GM12878 (cell line): ENCODE data around the gene DNMT3L. TPM values are rescaled to one million over a fixed set of nuclear protein-coding genes. Genes with fewer than 3 reads are reported as not detected.
A peak's percentile ranks its signal among the peaks of the same experiment; 100 is the strongest.

Source experiments
- ATAC-seq: fragments of 200-7000 bp; cut with Tn5 transposase; 3 replicates; pipeline ENCODE4 v1.9.1; 2020; ENCODE audit warnings: mild to moderate bottlenecking, moderate library complexity
- BruUV-seq: library from RNA; stranded (reverse); fragments of 400-500 nt; replicated peaks from 2 replicates; lab custom pipeline; 2021; lab: Mats Ljungman, UMichigan
- CTCF ChIA-PET: fragments of 300-600 bp; sonication (Branson Sonifier 250); formaldehyde crosslinking; extraction: SDS; loops from one replicate; lab custom pipeline; 2021; ENCODE audit warnings: inconsistent platforms; lab: Yijun Ruan, JAX
- POLR2A ChIA-PET: fragments of 350-600 bp; formaldehyde crosslinking; extraction: SDS; loops from one replicate; lab custom pipeline; 2021; ENCODE audit warnings: inconsistent platforms; lab: Charles Lee
- RAD21 ChIA-PET: fragments of 300-600 bp; sonication (Branson Sonifier 250); formaldehyde crosslinking; loops from one replicate; lab custom pipeline; 2023; ENCODE audit warnings: antibody characterized with exemption; ENCODE audit not compliant: unreplicated experiment; lab: Charles Lee
- SMC1A ChIA-PET: fragments of 300-600 bp; sonication (Branson Sonifier 250); formaldehyde crosslinking; loops from one replicate; lab custom pipeline; 2023; ENCODE audit not compliant: unreplicated experiment, uncharacterized antibody; lab: Charles Lee
- DNase-seq: peaks from one replicate; pipeline ENCODE4 v3.0.0-alpha.2; 2011; ENCODE audit warnings: low read depth, low spot score
- FAIRE-seq: peaks from 3 replicates; lab custom pipeline; 2011; peaks lifted over from hg19 to GRCh38; lab: Jason Lieb, UNC
- H2AFZ ChIP-seq: 2 replicates; pipeline ENCODE4 v1.6.0; 2011; ENCODE audit warnings: low read depth, low read length, control low read depth; ENCODE audit not compliant: control insufficient read depth
- H3K27ac ChIP-seq: 2 replicates; pipeline ENCODE4 v1.5.1; 2011; ENCODE audit warnings: control low read depth; ENCODE audit not compliant: control insufficient read depth, insufficient read depth
- H3K27me3 ChIP-seq, 2 experiments: replicated peaks in 1 of 2; 2 replicates each; pipeline versions ENCODE4 v1.6.0 to v1.6.1; 2011; ENCODE audit warnings: low read length in 1 of 2; ENCODE audit not compliant: control insufficient read depth in 2 of 2, insufficient read depth in 2 of 2
- H3K36me3 ChIP-seq, 2 experiments: 2 replicates each; pipeline ENCODE4 v1.5.1; 2011; ENCODE audit warnings: low read length in 1 of 2; ENCODE audit not compliant: control insufficient read depth in 2 of 2, insufficient read depth in 2 of 2
- H3K4me1 ChIP-seq: 2 replicates; pipeline ENCODE4 v1.6.1; 2011; ENCODE audit warnings: mild to moderate bottlenecking, low read length, moderate library complexity, mixed read lengths; ENCODE audit not compliant: control insufficient read depth, insufficient read depth
- H3K4me2 ChIP-seq: 2 replicates; pipeline ENCODE4 v1.6.0; 2011; ENCODE audit warnings: control low read depth; ENCODE audit not compliant: control insufficient read depth, insufficient read depth
- H3K4me3 ChIP-seq: fragments of 200-600 bp; sonication (generic); 2 replicates; pipeline ENCODE4 v1.5.1; 2016
- H3K79me2 ChIP-seq: 2 replicates; pipeline ENCODE4 v1.6.0; 2011; ENCODE audit warnings: low read length; ENCODE audit not compliant: control insufficient read depth, insufficient read depth
- H3K9ac ChIP-seq: 2 replicates; pipeline ENCODE4 v1.8.0; 2011; ENCODE audit warnings: low read length, control low read depth, mixed read lengths; ENCODE audit not compliant: control insufficient read depth, insufficient read depth
- H3K9me3 ChIP-seq: replicated peaks from 3 replicates; pipeline ENCODE4 v1.5.1; 2011; ENCODE audit warnings: mild to moderate bottlenecking, low read length; ENCODE audit not compliant: control insufficient read depth, insufficient read depth
- H4K20me1 ChIP-seq: 2 replicates; pipeline ENCODE4 v1.6.0; 2011; ENCODE audit not compliant: control insufficient read depth, insufficient read depth
- BHLHE40 ChIP-seq, 2 experiments: fragments of 450-650 bp in 1 of 2; IDR thresholded peaks; 2 replicates each; pipeline ENCODE4 v1.6.1; 2011 to 2017; ENCODE audit warnings: low read depth in 2 of 2, borderline replicate concordance in 1 of 2, improper control_type of control experiment in 1 of 2, low read length in 1 of 2, mild to moderate bottlenecking in 1 of 2
- EGR1 ChIP-seq, 2 experiments: IDR thresholded peaks; 1 replicate in 1 of 2; 2 replicates in 1 of 2; pipeline ENCODE4 v1.6.1; 2011 to 2012; ENCODE audit warnings: low read depth in 2 of 2, low read length in 2 of 2, borderline replicate concordance in 1 of 2, mild to moderate bottlenecking in 1 of 2, moderate library complexity in 1 of 2
- KDM1A ChIP-seq: fragments of 200-600 bp; sonication (generic); IDR thresholded peaks from 2 replicates; pipeline ENCODE4 v1.6.1; 2016; ENCODE audit warnings: borderline replicate concordance
- LARP7 ChIP-seq: fragments of 450-650 bp; IDR thresholded peaks from 2 replicates; pipeline ENCODE4 v1.6.1; 2017; ENCODE audit warnings: mild to moderate bottlenecking
- RB1 ChIP-seq: fragments of 450-650 bp; formaldehyde crosslinking; IDR thresholded peaks from 2 replicates; pipeline ENCODE4 v1.6.1; 2017; ENCODE audit warnings: mild to moderate bottlenecking, borderline replicate concordance
- TCF12 ChIP-seq: IDR thresholded peaks from 2 replicates; pipeline ENCODE4 v1.6.1; 2011; ENCODE audit warnings: low read depth, mild to moderate bottlenecking, low read length
- WGBS: methylation state at CpG from one replicate; pipeline ENCODE4 v1.1.6; 2016; ENCODE audit warnings: low lambda C conversion rate; ENCODE audit not compliant: insufficient replicate concordance, insufficient coverage; ENCODE audit errors: missing lambda C conversion rate; 5-methylcytosine and 5-hydroxymethylcytosine counted together
- in situ Hi-C: fragments of 300-500 bp; cut with MboI; formaldehyde crosslinking; loops from 9 replicates; pipeline ENCODE4 v1.14.3; 2018; ENCODE audit warnings: mixed read lengths
- intact Hi-C: fragments of 100-400 bp; cut with micrococcal nuclease; formaldehyde crosslinking; loops from one replicate; pipeline ENCODE4 v1.14.2; 2022; ENCODE audit not compliant: unreplicated experiment
- polyA plus RNA-seq, 11 experiments: library from polyadenylated mRNA; depleted of rRNA in 4 of 11; unstranded in 6 of 11; stranded (reverse) in 5 of 11; fragments of >200 nt; fragmentation: Nextera tagmentation in 4 of 11; fragmentation: Illumina TruSeq in 1 of 11; extraction: Ambion mirVana in 4 of 11; extraction: Trizol in 1 of 11; gene quantifications; 1 replicate in 1 of 11; 2 replicates in 10 of 11; pipeline versions ENCODE4 v1.2.1 to v1.2.3, GENCODE V29; 2011 to 2016; ENCODE audit warnings: inconsistent platforms in 2 of 11, missing spikeins in 2 of 11, low read depth in 1 of 11
- total RNA-seq, 4 experiments: library from RNA; depleted of rRNA in 3 of 4; stranded (reverse); fragments of >200 nt in 3 of 4; fragmentation: Illumina TruSeq in 1 of 4; extraction: Trizol in 1 of 4; gene quantifications; 2 replicates each; pipeline versions ENCODE4 v1.2.1 to v1.2.3, GENCODE V29; 2013 to 2021

Gene DNMT3L
- total and polyA plus RNA-seq, 10 of the 15 experiments (the other 5 are each of a cell fraction or from before 2014, with no cell fraction given), result not detected

DNA sequence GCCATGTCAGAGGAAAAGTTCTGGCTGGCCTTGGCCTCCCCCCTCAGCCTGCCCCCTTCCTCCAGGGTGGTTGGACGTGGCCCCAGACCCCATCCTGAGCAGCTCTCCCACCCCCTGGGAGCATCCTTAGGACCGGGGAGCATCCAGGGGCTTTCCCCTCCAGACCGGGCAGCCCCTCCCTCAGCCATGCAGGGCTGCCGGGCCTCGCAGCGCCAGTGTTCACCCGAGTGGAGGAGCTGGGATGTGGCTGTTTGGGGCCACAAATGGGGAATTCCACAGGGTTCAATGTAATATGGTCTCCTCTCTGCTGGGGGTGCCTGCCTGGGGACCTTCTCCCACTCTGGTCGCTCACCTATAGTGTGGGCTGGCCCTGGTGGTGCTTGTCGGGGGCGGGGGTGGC, 33.9 kb upstream of the DNMT3L start (continued):
- no peak for TF ChIP-seq RB1
- 0 out of 3 replicates have a peak, but pooled peaks of 1 of the 2 experiments have one; percentile 32 for TF ChIP-seq EGR1 (IDR thresholded peaks at IDR 0.05; ENCODE audit: borderline replicate concordance in 1 of 2, low read depth in 2 of 2, low read length in 2 of 2)

DNA sequence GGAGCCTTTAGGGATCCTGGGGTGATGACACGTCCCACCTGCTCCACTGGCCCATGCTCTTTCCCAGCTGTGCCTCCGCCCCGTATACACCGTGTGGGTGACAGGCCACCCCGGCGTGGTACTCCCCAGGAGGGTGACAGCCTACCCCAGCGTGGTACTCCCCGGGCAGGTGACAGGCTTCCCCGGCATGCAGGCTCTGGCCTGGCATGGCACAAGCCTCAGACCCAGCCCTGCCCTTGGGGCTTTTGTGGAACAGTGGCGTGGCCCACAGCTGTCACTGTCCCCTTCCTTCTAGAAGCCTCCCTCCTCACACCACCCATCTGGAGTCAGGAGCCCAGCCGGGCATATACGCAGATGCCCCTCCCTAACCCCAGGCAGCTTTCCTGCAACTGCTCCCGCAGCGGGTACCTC, 33.5 kb upstream of the DNMT3L start:
- intact Hi-C loops (no loop called here), in situ Hi-C loops (no loop called here)
- H3K9ac ChIP-seq, result no peak overlapping the region
- no peaks in the 10 kb centered on the region; the same call in 1 of the 2 replicates for H4K20me1 ChIP-seq
- no TSS peak for BruUV-seq
- FAIRE-seq (no peak), DNase-seq (no peak), ATAC-seq (no peak)
- peak in 1 of 2 experiments; percentile 42; a peak in 1 of 4 replicates for TF ChIP-seq BHLHE40 (IDR thresholded peaks at IDR 0.05; ENCODE audit: borderline replicate concordance in 1 of 2, low read depth in 2 of 2, low read length in 1 of 2)
- TF ChIP-seq LARP7, result 0 out of 2 replicates have a peak, but pooled peaks have one; percentile 35
- TF ChIP-seq KDM1A, result no peak
- TF ChIP-seq TCF12, result 0 out of 2 replicates have a peak, but pooled peaks have one; percentile 34
- RAD21 ChIA-PET, result interaction anchor here (1.7 kb wide), 1 partner anchor 10 kb away, joined by 9 read pairs; no protein-coding TSS in a partner anchor
- H3K79me2 ChIP-seq, result peaks cover 11% of the 10 kb centered on the region
- H3K4me2 ChIP-seq, result no peak overlapping the region
- H2AFZ ChIP-seq, result 0 out of 2 replicates have a peak overlapping the region, but pooled peaks have one; percentile 1
- H3K4me1 ChIP-seq, result peaks cover 36% of the 10 kb centered on the region
- H3K9me3 ChIP-seq, result no peaks in the 10 kb centered on the region
- no peaks in the 10 kb centered on the region for H3K36me3 ChIP-seq
- no peak overlapping the region for H3K4me3 ChIP-seq
- WGBS, result 39% methylated on average over 14 of the region's 14 CpGs
- H3K27me3 ChIP-seq, result no peaks in the 10 kb centered on the region
- POLR2A ChIA-PET, result interaction anchor here (0.7 to 1.4 kb wide), 3 partner anchors 8 to 25 kb away, joined by 3 to 5 read pairs (median 3); no protein-coding TSS in a partner anchor
- SMC1A ChIA-PET, result interaction anchor here (1.1 kb wide), 2 partner anchors 9 kb away, joined by 3 read pairs; no protein-coding TSS in a partner anchor
- peak overlapping the region; percentile 4; the same call in 1 of the 2 replicates for H3K27ac ChIP-seq
- CTCF ChIA-PET, result interaction anchor here (0.5 to 1.0 kb wide), 3 partner anchors 10 to 632 kb away, joined by 3 read pairs; no protein-coding TSS in a partner anchor
